H1 (cell line): ENCODE data around the gene HBA2. TPM values are rescaled to one million over a fixed set of nuclear protein-coding genes. Genes with fewer than 3 reads are reported as not detected.

Experiments used
- CTCF ChIA-PET: fragments of 300-600 bp; sonication (Branson Sonifier 250); formaldehyde crosslinking; loops from one replicate; lab custom pipeline; 2021; ENCODE audit not compliant: partially characterized antibody; lab: Charles Lee
- POLR2A ChIA-PET: fragments of 300-600 bp; sonication (Branson Sonifier 250); formaldehyde crosslinking; loops from one replicate; lab custom pipeline; 2021; ENCODE audit warnings: inconsistent platforms; ENCODE audit not compliant: partially characterized antibody; lab: Charles Lee
- DNase-seq, 2 experiments: peaks; one replicate each; pipeline versions ENCODE4 v3.0.0 to v3.0.0-alpha.2; 2010 to 2022; ENCODE audit warnings: low spot score in 2 of 2, low read depth in 1 of 2, mixed read lengths in 1 of 2
- FAIRE-seq: peaks from 2 replicates; lab custom pipeline; 2011; peaks lifted over from hg19 to GRCh38; lab: Jason Lieb, UNC
- H2AFZ ChIP-seq: 2 replicates; pipeline ENCODE4 v1.8.1; 2012; ENCODE audit warnings: low read length, inconsistent platforms
- H2AK5ac ChIP-seq: 2 replicates; pipeline ENCODE4 v1.6.1; 2013; ENCODE audit warnings: low read depth, low read length
- H2BK120ac ChIP-seq: replicated peaks from 2 replicates; pipeline ENCODE3; 2013; ENCODE audit warnings: low read depth, low read length, inconsistent platforms
- H2BK12ac ChIP-seq: 2 replicates; pipeline ENCODE4 v1.6.1; 2013; ENCODE audit warnings: low read depth, low read length
- H2BK15ac ChIP-seq: 2 replicates; pipeline ENCODE4 v1.6.1; 2013; ENCODE audit warnings: low read length
- H2BK20ac ChIP-seq: 2 replicates; pipeline ENCODE4 v1.6.1; 2013; ENCODE audit warnings: low read length
- H2BK5ac ChIP-seq: 2 replicates; pipeline ENCODE4 v1.6.1; 2013; ENCODE audit warnings: low read depth, low read length
- H3K14ac ChIP-seq: 2 replicates; pipeline ENCODE4 v1.6.1; 2013; ENCODE audit warnings: inconsistent platforms; ENCODE audit not compliant: insufficient read length
- H3K18ac ChIP-seq: 2 replicates; pipeline ENCODE4 v1.6.1; 2013; ENCODE audit warnings: low read length; ENCODE audit errors: extremely low read depth
- H3K23ac ChIP-seq: 2 replicates; pipeline ENCODE4 v1.6.1; 2013; ENCODE audit warnings: inconsistent platforms; ENCODE audit not compliant: insufficient read length
- H3K23me2 ChIP-seq: 2 replicates; pipeline ENCODE4 v1.6.1; 2013; ENCODE audit warnings: low read depth, low read length
- H3K27ac ChIP-seq: 2 replicates; pipeline ENCODE4 v1.6.1; 2011; ENCODE audit warnings: low read depth, low read length, inconsistent platforms
- H3K27me3 ChIP-seq, 4 experiments: replicated peaks in 1 of 4; 1 replicate in 1 of 4; 2 replicates in 3 of 4; pipeline versions ENCODE4 v1.6.1 to v1.8.1; 2011 to 2013; ENCODE audit warnings: low read length in 3 of 4, mild to moderate bottlenecking in 3 of 4, inconsistent platforms in 2 of 4, mixed read lengths in 2 of 4, moderate library complexity in 1 of 4; ENCODE audit not compliant: control insufficient read depth in 3 of 4, insufficient read depth in 3 of 4; ENCODE audit errors: extremely low read depth in 1 of 4
- H3K36me3 ChIP-seq, 4 experiments: 2 replicates each; pipeline versions ENCODE4 v1.6.1 to v1.8.1; 2011 to 2013; ENCODE audit warnings: mild to moderate bottlenecking in 4 of 4, low read length in 3 of 4, moderate library complexity in 2 of 4, control low read depth in 1 of 4, inconsistent platforms in 1 of 4; ENCODE audit not compliant: insufficient read depth in 4 of 4, control insufficient read depth in 2 of 4
- H3K4ac ChIP-seq: replicated peaks from 2 replicates; pipeline ENCODE3; 2013; ENCODE audit warnings: low read length, low read depth, mixed read lengths, inconsistent platforms; ENCODE audit not compliant: insufficient read length
- H3K4me1 ChIP-seq, 4 experiments: replicated peaks in 1 of 4; 1 replicate in 1 of 4; 2 replicates in 3 of 4; pipeline versions ENCODE4 v1.6.1 to v1.8.1; 2011 to 2013; ENCODE audit warnings: low read length in 3 of 4, inconsistent platforms in 2 of 4, mixed read lengths in 1 of 4; ENCODE audit not compliant: insufficient read depth in 4 of 4, control insufficient read depth in 3 of 4
- H3K4me2 ChIP-seq, 2 experiments: 2 replicates each; pipeline versions ENCODE4 v1.6.1 to v1.8.1; 2011 to 2013; ENCODE audit warnings: low read depth in 2 of 2, low read length in 2 of 2, control low read depth in 1 of 2, inconsistent platforms in 1 of 2, mild to moderate bottlenecking in 1 of 2; ENCODE audit not compliant: insufficient read depth in 1 of 2
- H3K4me3 ChIP-seq, 4 experiments: fragments of 200-600, 300-600 bp in 1 of 4; sonication (generic), shearing (Covaris generic), sonication (Bioruptor Twin) in 1 of 4; 2 replicates each; pipeline versions ENCODE4 v1.5.1 to v1.8.1; 2011 to 2016; ENCODE audit warnings: low read length in 4 of 4, low read depth in 3 of 4, control low read depth in 2 of 4, inconsistent platforms in 2 of 4, mild to moderate bottlenecking in 2 of 4, mixed read lengths in 1 of 4, moderate library complexity in 1 of 4; ENCODE audit not compliant: insufficient read depth in 2 of 4; ENCODE audit errors: extremely low read depth in 1 of 4
- H3K56ac ChIP-seq: replicated peaks from 2 replicates; pipeline ENCODE3; 2013; ENCODE audit warnings: low read depth, mild to moderate bottlenecking, mixed read lengths, low read length, inconsistent platforms; ENCODE audit not compliant: insufficient read length
- H3K79me1 ChIP-seq: 2 replicates; pipeline ENCODE4 v1.6.1; 2013; ENCODE audit warnings: low read depth, low read length, control low read depth
- H3K79me2 ChIP-seq, 2 experiments: 2 replicates each; pipeline versions ENCODE4 v1.6.1 to v1.8.1; 2012 to 2013; ENCODE audit warnings: low read length in 2 of 2, mild to moderate bottlenecking in 2 of 2, inconsistent platforms in 1 of 2; ENCODE audit not compliant: insufficient read depth in 2 of 2, control insufficient read depth in 1 of 2
- H3K9ac ChIP-seq, 4 experiments: replicated peaks in 1 of 4; 1 replicate in 1 of 4; 2 replicates in 3 of 4; pipeline versions ENCODE4 v1.6.1 to v1.8.1; 2011 to 2013; ENCODE audit warnings: low read depth in 3 of 4, low read length in 3 of 4, control low read depth in 2 of 4, mild to moderate bottlenecking in 2 of 4, moderate library complexity in 2 of 4, inconsistent platforms in 1 of 4; ENCODE audit errors: extremely low read depth in 1 of 4
- H3K9me3 ChIP-seq, 2 experiments: 2 replicates each; pipeline versions ENCODE4 v1.6.1 to v1.8.1; 2012 to 2013; ENCODE audit warnings: mild to moderate bottlenecking in 2 of 2, moderate library complexity in 2 of 2, control low read depth in 1 of 2, inconsistent platforms in 1 of 2, low read depth in 1 of 2, low read length in 1 of 2, mixed read lengths in 1 of 2; ENCODE audit not compliant: insufficient read depth in 2 of 2
- H4K20me1 ChIP-seq, 2 experiments: replicated peaks in 1 of 2; 2 replicates each; pipeline versions ENCODE3 to v1.8.1; 2011 to 2013; ENCODE audit warnings: inconsistent platforms in 2 of 2, low read length in 2 of 2, mild to moderate bottlenecking in 1 of 2; ENCODE audit not compliant: insufficient read depth in 2 of 2, control insufficient read depth in 1 of 2
- H4K5ac ChIP-seq: 2 replicates; pipeline ENCODE4 v1.6.1; 2013; ENCODE audit warnings: low read length, low read depth, mixed read lengths, inconsistent platforms; ENCODE audit not compliant: insufficient read length
- H4K8ac ChIP-seq: 2 replicates; pipeline ENCODE4 v1.8.0; 2013; ENCODE audit warnings: mild to moderate bottlenecking, moderate library complexity, low read length, inconsistent platforms; ENCODE audit not compliant: insufficient read depth; ENCODE audit errors: extremely low read depth
- H4K91ac ChIP-seq: replicated peaks from 2 replicates; pipeline ENCODE3; 2013; ENCODE audit warnings: low read length, mixed read lengths, inconsistent platforms; ENCODE audit not compliant: insufficient read length
- BCL11A ChIP-seq, 2 experiments: IDR thresholded peaks; one replicate each; pipeline ENCODE4 v1.6.1; 2011; ENCODE audit warnings: low read depth in 2 of 2, low read length in 2 of 2, mild to moderate bottlenecking in 2 of 2
- EP300 ChIP-seq, 2 experiments: IDR thresholded peaks; 1 replicate in 1 of 2; 2 replicates in 1 of 2; pipeline ENCODE4 v1.6.1; 2011 to 2012; ENCODE audit warnings: low read depth in 2 of 2, low read length in 2 of 2, mild to moderate bottlenecking in 2 of 2, borderline replicate concordance in 1 of 2, inconsistent platforms in 1 of 2, moderate library complexity in 1 of 2
- RNF2 ChIP-seq: fragments of 200-900, 300-1000 bp; sonication (generic); IDR thresholded peaks from 2 replicates; pipeline ENCODE4 v1.7.1; 2016; ENCODE audit warnings: borderline replicate concordance, low read depth, mild to moderate bottlenecking, antibody characterized with exemption, low read length; ENCODE audit not compliant: poor library complexity, severe bottlenecking; ENCODE audit errors: missing control alignments
- SRF ChIP-seq: IDR thresholded peaks from 2 replicates; pipeline ENCODE4 v1.6.1; 2011; ENCODE audit warnings: mild to moderate bottlenecking, low read depth, low read length, moderate library complexity
- TAF7 ChIP-seq: optimal IDR thresholded peaks from 2 replicates; pipeline ENCODE3; 2011; ENCODE audit warnings: low read depth, mild to moderate bottlenecking, inconsistent platforms, low read length, moderate library complexity, borderline replicate concordance
- WGBS, 2 experiments: shearing (Covaris generic) in 1 of 2; methylation state at CpG; one replicate each; pipeline versions ENCODE4 v1.1.6 to v1.1.7; 2013 to 2015; ENCODE audit warnings: low lambda C conversion rate in 2 of 2, mixed read lengths in 2 of 2, inconsistent platforms in 1 of 2, low coverage in 1 of 2, missing lambda C conversion rate in 1 of 2; ENCODE audit not compliant: insufficient replicate concordance in 2 of 2, insufficient coverage in 1 of 2, insufficient read length in 1 of 2; ENCODE audit errors: extremely low coverage in 1 of 2, missing lambda C conversion rate in 1 of 2; 5-methylcytosine and 5-hydroxymethylcytosine counted together
- polyA plus RNA-seq, 7 experiments: library from polyadenylated mRNA; depleted of rRNA in 3 of 7; stranded (reverse) in 5 of 7; unstranded in 2 of 7; fragments of >200 nt in 5 of 7; fragments of 200-250 nt in 2 of 7; gene quantifications; 1 replicate in 5 of 7; 2 replicates in 1 of 7; 4 replicates in 1 of 7; pipeline versions ENCODE4 v1.2.1 to v1.2.3, GENCODE V29; 2011 to 2013; ENCODE audit warnings: missing spikeins in 2 of 7, mixed read lengths in 2 of 7
- total RNA-seq: library from RNA; stranded (reverse); fragmentation: NEBNext Ultra II Directional; extraction: Animal tissue kit (Norgen Biotek cat#: 25700); gene quantifications from 2 replicates; pipeline ENCODE4 v1.2.1, GENCODE V29; 2021

Gene HBA2
- total and polyA plus RNA-seq, 2 of the 8 experiments (the other 6 are each of a cell fraction or from before 2014, with no cell fraction given), result 6.1 TPM; not detected in 1

- DNase-seq (no peak), FAIRE-seq (no peak)
- peaks cover 33 to 70% (median 58%) of the 10 kb centered on the region in 4 experiments for H3K36me3 ChIP-seq
- no peak overlapping the region for H3K4me2 ChIP-seq
- H3K56ac ChIP-seq, result no peak overlapping the region
- no peak overlapping the region for H4K91ac ChIP-seq
- 100% methylated on average over 5 of the region's 5 CpGs; no CpG with 5 or more reads in 1 of the 2 experiments for WGBS, 2 experiments
- ChIA-PET POLR2A (interaction anchor here (0.6 to 34.3 kb wide), 4 partner anchors 16 to 119 kb away, joined by 3 to 348 read pairs (median 4); partner anchors contain the start of gene LUC7L), CTCF (interaction anchor here (0.5 to 0.6 kb wide), 3 partner anchors 16 to 301 kb away, joined by 3 to 4 read pairs (median 3); no protein-coding TSS in a partner anchor)
- H3K79me1 ChIP-seq, result peaks cover 4% of the 10 kb centered on the region; the same call in 1 of the 2 replicates
- H3K9me3 ChIP-seq, result no peaks in the 10 kb centered on the region
- H3K27me3 ChIP-seq, result no peaks in the 10 kb centered on the region
- no peaks in the 10 kb centered on the region for H3K4me1 ChIP-seq
- peaks cover 0 to 12% of the 10 kb centered on the region in 2 experiments for H4K20me1 ChIP-seq
- H2BK12ac ChIP-seq, result no peak overlapping the region
- H3K23me2 ChIP-seq, result no peaks in the 10 kb centered on the region
- no peak overlapping the region for H2BK15ac ChIP-seq
- H2AK5ac ChIP-seq, result no peak overlapping the region
- peaks cover 0 to 7% of the 10 kb centered on the region in 2 experiments; a peak in 2 of 4 replicates for H3K79me2 ChIP-seq
- H2AFZ ChIP-seq, result no peak overlapping the region
- no peak overlapping the region for H2BK120ac ChIP-seq
- no peak overlapping the region for H3K23ac ChIP-seq
- H3K4ac ChIP-seq, result no peak overlapping the region
- H3K9ac ChIP-seq, result no peak overlapping the region
- H3K4me3 ChIP-seq, result no peak overlapping the region
- no peak overlapping the region for H3K14ac ChIP-seq
- TF ChIP-seq TAF7 (no peak), RNF2 (no peak), BCL11A (IDR thresholded peaks at IDR 0.05; ENCODE audit: low read depth in 2 of 2, low read length in 2 of 2) (no peak), EP300 (IDR thresholded peaks at IDR 0.05; ENCODE audit: borderline replicate concordance in 1 of 2, low read depth in 2 of 2, low read length in 2 of 2) (no peak), SRF (no peak)
- H3K18ac ChIP-seq, result no peak overlapping the region
- H2BK20ac ChIP-seq, result no peak overlapping the region
- H4K5ac ChIP-seq, result no peak overlapping the region
- H2BK5ac ChIP-seq, result no peak overlapping the region
- H4K8ac ChIP-seq, result no peak overlapping the region
- no peak overlapping the region for H3K27ac ChIP-seq
Observed at GRCh38 chr16:200388-200787, 27.7 kb downstream of the HBA2 start.
